Skeletal muscle satellite cell (primary cell): ENCODE data around the gene COL6A5.

Experiments
- H3K27me3 ChIP-seq: 2 replicates; pipeline ENCODE4 v1.7.0; 2013; ENCODE audit warnings: low read length; ENCODE audit not compliant: control insufficient read depth, insufficient read depth
- H3K36me3 ChIP-seq: 2 replicates; pipeline ENCODE4 v1.7.0; 2013; ENCODE audit warnings: mild to moderate bottlenecking, control low read depth, low read length; ENCODE audit not compliant: insufficient read depth
- H3K4me1 ChIP-seq: 2 replicates; pipeline ENCODE4 v1.7.0; 2013; ENCODE audit warnings: low read length; ENCODE audit not compliant: control insufficient read depth, insufficient read depth
- H3K4me2 ChIP-seq: 2 replicates; pipeline ENCODE4 v1.7.0; 2013; ENCODE audit warnings: mild to moderate bottlenecking, low read length
- H3K4me3 ChIP-seq: 2 replicates; pipeline ENCODE4 v1.7.0; 2013; ENCODE audit warnings: low read length
- H3K9ac ChIP-seq: 2 replicates; pipeline ENCODE4 v1.7.0; 2013; ENCODE audit warnings: mild to moderate bottlenecking, low read depth, low read length, moderate library complexity
- H3K9me3 ChIP-seq: replicated peaks from 2 replicates; pipeline ENCODE4 v1.7.0; 2013; ENCODE audit warnings: mild to moderate bottlenecking, control low read depth, low read length

The COL6A5 gene

GRCh38 chr3:130456540-130456939 is 111.1 kb downstream of the COL6A5 start:
- H3K4me1 ChIP-seq, result no peaks in the 10 kb centered on the region
- no peak overlapping the region for H3K4me2 ChIP-seq
- no peaks in the 10 kb centered on the region for H3K9me3 ChIP-seq
- no peak overlapping the region for H3K9ac ChIP-seq
- H3K27me3 ChIP-seq, result no peaks in the 10 kb centered on the region
- H3K4me3 ChIP-seq, result no peak overlapping the region
- no peaks in the 10 kb centered on the region for H3K36me3 ChIP-seq

- Histone ChIP-seq H3K4me3 (no peak overlapping the region), H3K36me3 (no peaks in the 10 kb centered on the region), H3K9me3 (no peaks in the 10 kb centered on the region), H3K4me2 (no peak overlapping the region), H3K27me3 (no peaks in the 10 kb centered on the region), H3K9ac (no peak overlapping the region), H3K4me1 (no peaks in the 10 kb centered on the region)
Measured at GRCh38 chr3:130457671-130458070, 112.2 kb downstream of the COL6A5 start.

- Histone ChIP-seq H3K9ac (no peak overlapping the region), H3K27me3 (no peaks in the 10 kb centered on the region), H3K4me1 (no peaks in the 10 kb centered on the region), H3K9me3 (no peaks in the 10 kb centered on the region), H3K36me3 (no peaks in the 10 kb centered on the region), H3K4me3 (no peak overlapping the region), H3K4me2 (no peak overlapping the region)
Measured at GRCh38 chr3:130459944-130460343, 114.5 kb downstream of the COL6A5 start.

GRCh38 chr3:130462089-130462488 is 116.6 kb downstream of the COL6A5 start:
- Histone ChIP-seq H3K27me3 (no peaks in the 10 kb centered on the region), H3K9me3 (no peaks in the 10 kb centered on the region), H3K9ac (no peak overlapping the region), H3K36me3 (no peaks in the 10 kb centered on the region), H3K4me3 (no peak overlapping the region), H3K4me1 (no peaks in the 10 kb centered on the region), H3K4me2 (no peak overlapping the region)

- H3K27me3 ChIP-seq, result no peaks in the 10 kb centered on the region
- H3K9me3 ChIP-seq, result no peaks in the 10 kb centered on the region
- H3K4me2 ChIP-seq, result no peak overlapping the region
- no peak overlapping the region for H3K9ac ChIP-seq
- no peaks in the 10 kb centered on the region for H3K4me1 ChIP-seq
- no peak overlapping the region for H3K4me3 ChIP-seq
- H3K36me3 ChIP-seq, result no peaks in the 10 kb centered on the region
Measured at GRCh38 chr3:130463221-130463620, 117.7 kb downstream of the COL6A5 start.

GRCh38 chr3:130465521-130465920 is 120.0 kb downstream of the COL6A5 start:
- Histone ChIP-seq H3K36me3 (no peaks in the 10 kb centered on the region), H3K4me3 (no peak overlapping the region)

GRCh38 chr3:130468311-130468710 is 122.8 kb downstream of the COL6A5 start:
- no peaks in the 10 kb centered on the region for H3K36me3 ChIP-seq
- no peak overlapping the region for H3K4me3 ChIP-seq
- no peaks in the 10 kb centered on the region for H3K9me3 ChIP-seq
- no peaks in the 10 kb centered on the region for H3K27me3 ChIP-seq
- H3K4me2 ChIP-seq, result no peak overlapping the region
- no peaks in the 10 kb centered on the region for H3K4me1 ChIP-seq
- no peak overlapping the region for H3K9ac ChIP-seq

More at GRCh38 chr3:130465521-130465920, 120.0 kb downstream of the COL6A5 start:
- Histone ChIP-seq H3K27me3 (no peaks in the 10 kb centered on the region), H3K9ac (no peak overlapping the region), H3K4me1 (no peaks in the 10 kb centered on the region), H3K4me2 (no peak overlapping the region), H3K9me3 (no peaks in the 10 kb centered on the region)

GRCh38 chr3:130470126-130470525 is 124.7 kb downstream of the COL6A5 start:
- Histone ChIP-seq H3K4me1 (no peaks in the 10 kb centered on the region), H3K9me3 (no peaks in the 10 kb centered on the region), H3K9ac (no peak overlapping the region), H3K27me3 (no peaks in the 10 kb centered on the region), H3K4me3 (no peak overlapping the region), H3K4me2 (no peak overlapping the region), H3K36me3 (no peaks in the 10 kb centered on the region)

GRCh38 chr3:130473416-130473815 is 127.9 kb downstream of the COL6A5 start:
- H3K4me3 ChIP-seq, result no peak overlapping the region
- no peaks in the 10 kb centered on the region for H3K9me3 ChIP-seq
- no peak overlapping the region for H3K4me2 ChIP-seq
- H3K9ac ChIP-seq, result no peak overlapping the region
- no peaks in the 10 kb centered on the region for H3K36me3 ChIP-seq
- no peaks in the 10 kb centered on the region for H3K4me1 ChIP-seq
- no peaks in the 10 kb centered on the region for H3K27me3 ChIP-seq

GRCh38 chr3:130480736-130481135 is 135.3 kb downstream of the COL6A5 start:
- Histone ChIP-seq H3K36me3 (no peaks in the 10 kb centered on the region), H3K9ac (no peak overlapping the region), H3K4me2 (no peak overlapping the region), H3K4me1 (no peaks in the 10 kb centered on the region), H3K4me3 (no peak overlapping the region), H3K9me3 (no peaks in the 10 kb centered on the region), H3K27me3 (no peaks in the 10 kb centered on the region)

- no peak overlapping the region for H3K9ac ChIP-seq
- H3K4me3 ChIP-seq, result no peak overlapping the region
- no peaks in the 10 kb centered on the region for H3K27me3 ChIP-seq
- no peaks in the 10 kb centered on the region for H3K36me3 ChIP-seq
- H3K9me3 ChIP-seq, result no peaks in the 10 kb centered on the region
- no peak overlapping the region for H3K4me2 ChIP-seq
- H3K4me1 ChIP-seq, result no peaks in the 10 kb centered on the region
Measured at GRCh38 chr3:130488288-130488687, 142.8 kb downstream of the COL6A5 start.

GRCh38 chr3:130488769-130489450 is 143.4 kb downstream of the COL6A5 start:
- Histone ChIP-seq H3K4me2 (no peak overlapping the region), H3K9ac (no peak overlapping the region), H3K36me3 (no peaks in the 10 kb centered on the region), H3K4me3 (no peak overlapping the region), H3K9me3 (no peaks in the 10 kb centered on the region), H3K4me1 (no peaks in the 10 kb centered on the region), H3K27me3 (no peaks in the 10 kb centered on the region)
